ENCODE measurements around the gene MPDU1.

DNA sequence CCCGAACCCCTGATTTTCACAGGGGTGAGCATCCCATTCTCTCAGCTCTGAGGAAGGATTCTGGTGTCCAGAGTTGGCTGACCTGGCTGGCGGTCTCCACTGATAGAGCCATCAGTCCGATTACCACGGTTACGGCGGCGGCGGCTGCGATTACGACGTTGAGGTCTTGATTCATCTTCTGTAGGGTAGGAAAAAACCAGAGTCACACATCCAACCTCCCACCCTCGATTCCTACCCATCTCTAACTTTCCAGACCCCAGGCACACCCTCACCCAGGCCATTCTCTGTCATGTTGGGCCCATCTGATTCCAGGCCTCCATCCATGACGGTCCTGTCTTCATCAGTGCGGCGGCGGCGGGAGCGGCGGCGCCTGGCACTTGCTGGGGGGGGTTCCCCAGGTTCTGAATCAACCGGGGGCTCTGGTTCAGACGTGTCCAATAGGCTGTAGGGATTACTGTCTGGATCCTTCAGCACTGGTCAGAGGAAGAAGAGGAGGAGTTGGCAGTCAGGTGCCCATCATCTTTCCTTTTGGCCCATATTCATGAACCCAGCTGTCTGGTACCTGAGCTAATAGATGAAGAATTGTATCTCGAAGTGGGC, 8.9 kb downstream of the MPDU1 start:
- TF ChIP-seq POLR2AphosphoS5 (IDR thresholded peaks at IDR 0.05; ENCODE audit: borderline replicate concordance, low read depth, low read length): no peak
- TF ChIP-seq EZH2 (IDR thresholded peaks at IDR 0.05): no peak
- TF ChIP-seq FOXP2 (optimal IDR thresholded peaks at IDR 0.05; ENCODE audit: control extremely low read depth, extremely low read length, insufficient read depth): no peak
